Fibroblast of skin of left biceps (primary cell): ENCODE data around the gene RPN1.

Experiments
- DNase-seq, 2 experiments: peaks; one replicate each; pipeline ENCODE4 v3.0.0-alpha.2; 2013; ENCODE audit warnings: low read depth in 2 of 2

The RPN1 gene

DNA sequence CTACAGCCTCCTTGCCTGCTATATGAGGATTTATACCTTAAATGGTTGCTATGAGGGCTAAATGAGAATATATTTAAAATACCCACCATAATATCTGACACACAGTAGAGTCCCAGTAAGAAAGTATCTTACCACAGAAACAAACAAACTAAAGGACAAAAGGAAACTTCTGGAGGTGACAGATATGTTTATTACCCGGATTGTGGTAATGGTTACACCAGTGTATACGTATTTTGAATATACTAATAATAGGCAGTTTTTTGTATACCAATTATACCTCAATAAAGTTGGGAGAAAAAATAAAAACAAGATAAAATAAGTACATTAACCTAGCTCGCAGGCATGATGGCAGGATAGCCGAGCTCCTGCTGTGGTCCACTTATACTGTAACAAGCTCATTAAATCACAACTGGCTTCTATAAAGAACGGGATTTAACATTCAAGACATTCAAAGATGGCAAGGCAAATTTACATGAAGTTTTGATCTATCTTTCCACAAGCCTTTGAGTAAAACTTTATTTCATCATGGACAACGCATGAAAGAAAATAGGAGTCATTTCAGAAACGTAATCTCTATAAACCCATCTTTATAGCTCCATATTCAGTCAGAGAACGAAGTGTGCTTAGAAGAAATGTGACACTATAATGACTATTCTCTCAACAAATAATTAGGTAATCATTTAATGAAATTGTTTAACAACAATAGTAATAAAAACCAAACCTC lies 1.5 kb downstream of the RPN1 start:
- DNase-seq, result no peak

DNA sequence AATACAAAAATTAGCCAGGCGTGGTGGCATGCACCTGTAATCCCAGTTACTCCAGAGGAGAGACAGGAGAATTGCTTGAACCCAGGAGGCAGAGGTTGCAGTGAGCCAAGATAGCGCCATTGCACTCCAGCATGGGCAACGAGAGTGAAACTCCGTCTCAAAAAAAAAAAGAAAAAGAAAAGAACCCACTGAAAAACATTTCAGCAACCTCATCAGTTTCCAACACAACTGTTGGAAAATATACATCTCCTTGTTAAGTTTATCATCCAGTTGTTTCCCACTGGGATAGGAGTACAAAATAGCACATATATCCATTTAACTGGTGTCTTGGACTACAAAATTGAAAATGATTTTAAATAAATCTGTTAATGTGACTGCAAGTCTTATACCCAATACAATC lies 2.2 kb downstream of the RPN1 start:
- no peak for DNase-seq

DNA sequence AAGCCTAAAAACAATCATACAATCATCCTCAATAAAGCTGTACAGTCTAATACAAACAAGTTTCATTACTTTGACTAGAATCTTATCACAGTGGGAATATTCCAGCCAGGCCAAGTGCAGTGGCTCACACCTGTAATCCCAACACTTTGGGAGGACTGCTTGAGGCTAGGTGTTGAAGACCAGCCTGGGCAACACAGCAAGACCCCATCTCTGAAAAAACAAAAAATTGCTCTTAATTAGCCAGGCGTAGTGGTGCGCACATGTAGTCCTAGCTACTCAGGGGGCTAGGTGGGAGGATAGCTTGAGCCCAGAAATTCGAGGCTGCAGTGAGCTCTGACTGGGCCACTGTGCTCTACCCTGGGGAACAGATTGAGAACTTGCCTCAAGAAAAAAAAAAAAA lies 3.3 kb downstream of the RPN1 start:
- no peak for DNase-seq

DNA sequence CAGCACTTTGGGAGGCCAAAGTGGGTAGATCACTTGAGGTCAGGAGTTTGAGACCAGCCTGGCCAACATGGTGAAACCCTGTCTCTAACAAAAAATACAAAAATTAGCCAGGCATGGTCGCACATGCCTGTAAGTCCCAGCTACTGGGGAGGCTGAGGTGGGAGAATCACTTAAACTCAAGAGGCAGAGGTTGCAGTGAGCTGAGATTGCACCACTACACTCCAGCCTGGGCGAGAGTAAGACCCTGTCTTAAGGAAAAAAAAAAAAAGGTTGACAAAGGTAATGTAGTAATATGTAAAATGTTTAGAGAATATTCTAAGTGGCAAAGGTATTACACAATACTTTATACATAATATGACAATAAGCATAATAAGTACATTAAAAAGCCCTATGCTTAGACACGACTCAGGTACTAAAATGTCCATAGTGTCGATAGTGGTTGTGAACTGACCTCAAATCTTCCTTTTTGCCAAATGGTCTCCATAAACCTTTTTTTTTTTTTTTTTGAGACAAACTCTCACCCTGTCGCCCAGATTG lies 16.5 kb downstream of the RPN1 start:
- no peak for DNase-seq

DNA sequence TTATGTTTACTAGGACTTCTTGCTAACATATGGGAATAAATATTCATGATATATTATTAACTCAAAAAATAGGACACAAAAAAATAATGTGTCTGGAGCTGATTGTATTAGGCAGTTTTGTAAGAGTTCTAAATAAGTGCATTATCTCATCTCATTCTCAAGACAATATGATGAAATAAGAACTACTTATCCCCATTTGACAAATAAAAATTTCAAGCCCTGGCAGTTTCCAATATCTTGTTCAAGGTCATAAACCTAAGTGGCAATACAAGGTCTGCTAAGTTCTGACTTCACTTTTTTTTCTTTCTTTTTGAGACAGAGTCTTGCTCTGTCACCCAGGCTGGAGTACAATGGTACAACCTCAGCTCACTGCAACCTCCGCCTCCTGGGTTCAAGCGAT lies 18.3 kb downstream of the RPN1 start:
- DNase-seq, result no peak

DNA sequence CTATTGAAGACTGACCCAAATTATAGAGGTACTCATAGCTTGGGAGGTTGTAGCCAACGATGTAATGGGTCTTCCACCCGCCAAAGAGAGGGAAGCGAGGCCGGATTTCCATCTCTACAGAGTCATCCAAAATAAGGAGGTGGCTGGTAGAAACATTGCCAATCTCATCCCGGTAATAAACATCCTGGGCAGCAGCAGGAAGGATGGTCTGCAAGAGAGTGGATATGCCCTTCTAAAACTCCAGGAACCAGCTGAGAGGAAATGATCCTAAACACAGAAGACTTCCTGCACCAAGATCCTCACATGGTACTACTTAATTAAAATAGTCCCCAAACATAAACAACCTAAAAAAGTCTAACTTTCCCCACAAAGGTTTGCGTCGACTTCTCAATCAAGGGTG lies 20.7 kb downstream of the RPN1 start:
- DNase-seq, result no peak

DNA sequence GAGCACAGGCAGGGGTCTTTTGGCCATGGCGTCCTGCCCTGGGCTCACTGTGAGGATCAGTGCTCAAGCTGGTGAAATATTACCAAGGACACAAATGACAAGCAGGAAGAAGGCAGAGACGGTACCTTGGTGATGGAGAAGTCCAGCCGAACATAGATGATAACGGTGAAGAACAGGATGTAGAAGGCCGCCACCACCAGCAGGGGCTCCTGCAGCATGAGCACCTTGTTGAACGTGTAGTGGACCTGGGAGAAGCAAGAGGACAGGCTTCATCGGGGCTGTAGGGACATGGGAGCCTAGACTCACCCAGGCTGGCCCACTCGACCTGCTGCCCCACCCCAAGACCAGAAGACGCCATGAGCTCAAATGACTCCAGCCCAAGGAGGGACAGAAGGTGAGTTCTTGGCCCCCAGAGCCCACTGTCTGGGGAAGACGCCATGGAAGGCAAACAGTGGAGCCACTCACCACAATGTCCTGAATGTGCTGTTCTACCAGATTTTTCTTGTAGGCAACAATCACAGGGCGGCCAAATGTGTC lies 25.1 kb downstream of the RPN1 start:
- DNase-seq, result no peak

DNA sequence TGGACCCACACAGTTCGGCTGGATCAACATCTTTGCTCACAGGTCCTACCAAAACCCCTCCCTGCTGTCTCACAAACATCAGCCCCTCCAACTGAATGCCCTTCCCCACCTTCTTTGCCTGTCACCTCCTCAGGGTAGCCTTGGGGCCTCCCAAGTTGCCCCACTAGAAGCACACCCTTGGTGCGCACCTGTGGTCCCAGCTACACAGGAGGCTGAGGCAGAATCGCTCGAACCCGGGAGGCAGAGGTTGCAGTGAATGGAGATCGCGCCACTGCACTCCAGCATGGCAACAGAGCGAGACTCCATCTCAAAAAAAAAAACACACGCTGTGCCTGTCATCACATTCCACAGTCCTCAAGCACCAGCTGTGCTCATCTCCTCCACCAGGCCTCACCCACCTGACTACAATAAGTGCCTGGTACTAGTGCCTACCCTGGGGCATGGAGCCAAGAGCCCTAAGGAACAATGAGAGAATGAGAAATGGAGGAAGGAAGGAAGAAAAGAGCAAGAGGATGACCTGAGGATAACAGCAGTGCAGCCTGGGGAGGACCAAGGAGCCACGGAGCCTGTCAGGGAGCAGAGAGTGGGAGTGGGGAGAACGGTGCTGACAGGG lies 26.0 kb downstream of the RPN1 start:
- no peak for DNase-seq

DNA sequence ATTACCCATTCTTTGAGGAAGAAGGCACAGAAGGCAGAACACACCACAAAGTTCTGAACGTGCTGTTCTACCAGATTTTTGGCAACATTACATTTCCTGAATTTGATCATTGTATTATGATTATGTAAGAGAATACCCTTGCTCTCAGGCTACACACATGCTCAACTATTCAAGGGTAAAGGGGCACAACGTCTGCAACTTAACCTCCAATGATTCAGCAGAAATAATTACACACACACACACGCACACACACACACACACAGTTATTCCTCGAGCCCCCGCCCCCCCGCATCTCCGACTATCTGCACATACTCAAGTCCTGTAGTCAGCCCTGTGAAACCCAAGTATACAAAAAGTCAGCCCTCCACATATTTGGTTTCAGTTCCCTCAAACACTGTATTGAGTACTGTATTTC lies 26.8 kb downstream of the RPN1 start:
- no peak for DNase-seq

DNA sequence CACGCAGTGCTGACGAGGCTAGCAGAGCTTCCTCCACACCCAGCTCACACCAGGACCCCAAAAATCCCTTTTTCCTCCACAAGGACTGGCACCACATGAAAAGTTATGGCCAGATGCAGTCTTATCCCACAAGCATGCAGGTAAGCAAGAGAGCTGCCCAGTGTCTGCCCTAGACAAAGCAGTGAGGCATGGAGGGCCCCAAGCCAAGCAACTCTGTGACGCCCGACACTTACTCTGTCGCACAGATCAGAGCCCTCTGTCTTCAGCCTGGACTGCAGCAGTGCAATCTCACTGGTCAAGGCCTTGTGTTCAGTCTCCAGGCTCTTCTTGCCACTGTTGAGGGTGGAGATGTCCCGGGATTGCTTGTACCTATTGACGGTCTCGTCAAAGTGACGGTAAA lies 28.7 kb downstream of the RPN1 start:
- DNase-seq, result no peak

DNA sequence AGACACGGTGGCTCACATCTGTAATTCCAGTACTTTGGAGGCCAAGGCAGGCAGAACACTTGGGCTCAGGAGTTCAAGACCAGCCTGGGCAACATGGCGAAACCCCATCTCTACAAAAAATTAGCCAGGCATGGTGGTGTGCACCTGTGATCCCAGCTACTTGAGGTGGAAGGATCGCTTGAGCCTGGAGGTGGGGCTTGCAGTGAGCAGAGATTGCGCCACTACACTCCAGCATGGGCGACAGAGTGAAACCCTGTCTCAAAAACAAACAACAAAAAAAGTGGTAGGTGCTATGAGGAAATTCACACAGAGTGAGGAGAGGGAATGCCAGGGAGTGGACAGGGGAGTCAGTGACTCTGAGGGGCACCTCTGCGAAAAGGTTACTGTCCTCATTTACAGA lies 29.4 kb downstream of the RPN1 start:
- DNase-seq, result no peak

DNA sequence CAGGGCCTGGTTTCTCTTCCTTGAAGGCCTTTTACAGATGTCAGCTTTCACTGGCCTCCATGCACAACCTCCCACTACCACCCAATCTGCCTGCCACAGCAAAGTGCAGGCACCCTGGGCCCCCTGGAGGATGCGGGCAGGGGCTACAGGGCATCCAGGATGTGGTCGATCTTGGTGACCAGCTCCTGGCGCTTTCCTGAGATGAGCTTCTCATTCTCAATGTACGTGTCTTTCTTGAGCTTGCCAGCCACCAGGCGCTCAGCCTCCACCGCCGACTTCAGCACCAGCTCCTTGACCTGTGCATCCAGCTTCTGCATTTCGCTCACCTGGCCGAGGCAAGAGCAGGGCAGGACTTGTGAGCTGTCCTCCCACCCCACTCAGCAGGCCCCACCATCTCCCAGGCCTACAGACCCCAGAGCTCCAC lies 30.3 kb downstream of the RPN1 start:
- no peak for DNase-seq

DNA sequence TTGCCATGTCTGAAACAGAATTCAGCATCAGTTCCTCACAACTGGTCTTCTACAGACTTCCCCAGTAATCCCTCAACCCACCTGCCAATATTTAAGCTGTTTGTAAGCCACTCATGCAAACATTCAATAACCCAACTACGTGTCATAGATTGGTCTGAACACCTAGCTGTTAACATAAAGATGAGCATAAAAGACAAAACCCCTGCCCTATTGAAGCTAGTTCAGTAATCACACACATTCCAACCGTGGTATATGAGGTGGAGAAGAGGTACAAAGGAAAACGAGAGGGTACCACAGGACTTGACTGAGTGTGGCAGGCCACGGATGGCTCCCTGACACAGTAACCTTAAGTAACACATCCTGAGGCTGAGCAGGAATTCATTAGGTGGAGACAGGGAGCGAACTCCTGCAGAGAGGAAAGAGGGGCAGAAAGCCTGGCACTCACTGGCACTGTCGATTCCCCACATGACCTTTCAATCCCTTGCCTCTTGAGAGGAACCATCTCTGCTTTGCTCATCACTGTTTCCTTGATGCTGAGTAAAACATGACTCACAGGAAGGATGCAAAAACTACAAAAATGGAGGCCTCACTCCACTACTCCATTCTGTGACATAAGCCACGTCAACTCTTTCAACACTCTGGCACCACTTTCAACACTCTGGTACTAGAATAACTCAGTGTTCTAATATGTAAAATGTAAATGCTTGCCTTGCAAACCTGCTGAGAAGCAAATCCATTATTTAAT lies 31.3 kb downstream of the RPN1 start:
- peak; percentile 24 to 33 for DNase-seq

DNA sequence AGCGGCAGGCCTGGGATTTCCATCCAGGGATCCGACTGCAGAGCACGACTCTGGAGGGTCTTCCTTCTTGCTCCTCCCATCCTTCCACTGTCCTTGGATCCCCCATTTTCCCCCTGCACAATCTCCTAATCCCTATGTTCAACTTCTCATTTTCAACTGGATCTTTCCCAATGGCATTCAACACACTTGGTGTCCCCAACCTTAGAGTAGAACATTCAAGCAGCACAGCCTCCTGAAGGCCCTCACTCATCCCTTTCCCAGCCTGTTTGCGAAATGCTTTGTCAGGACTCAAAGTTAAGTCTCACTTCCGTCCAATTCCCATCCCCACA lies 32.3 kb downstream of the RPN1 start:
- DNase-seq, result no peak

DNA sequence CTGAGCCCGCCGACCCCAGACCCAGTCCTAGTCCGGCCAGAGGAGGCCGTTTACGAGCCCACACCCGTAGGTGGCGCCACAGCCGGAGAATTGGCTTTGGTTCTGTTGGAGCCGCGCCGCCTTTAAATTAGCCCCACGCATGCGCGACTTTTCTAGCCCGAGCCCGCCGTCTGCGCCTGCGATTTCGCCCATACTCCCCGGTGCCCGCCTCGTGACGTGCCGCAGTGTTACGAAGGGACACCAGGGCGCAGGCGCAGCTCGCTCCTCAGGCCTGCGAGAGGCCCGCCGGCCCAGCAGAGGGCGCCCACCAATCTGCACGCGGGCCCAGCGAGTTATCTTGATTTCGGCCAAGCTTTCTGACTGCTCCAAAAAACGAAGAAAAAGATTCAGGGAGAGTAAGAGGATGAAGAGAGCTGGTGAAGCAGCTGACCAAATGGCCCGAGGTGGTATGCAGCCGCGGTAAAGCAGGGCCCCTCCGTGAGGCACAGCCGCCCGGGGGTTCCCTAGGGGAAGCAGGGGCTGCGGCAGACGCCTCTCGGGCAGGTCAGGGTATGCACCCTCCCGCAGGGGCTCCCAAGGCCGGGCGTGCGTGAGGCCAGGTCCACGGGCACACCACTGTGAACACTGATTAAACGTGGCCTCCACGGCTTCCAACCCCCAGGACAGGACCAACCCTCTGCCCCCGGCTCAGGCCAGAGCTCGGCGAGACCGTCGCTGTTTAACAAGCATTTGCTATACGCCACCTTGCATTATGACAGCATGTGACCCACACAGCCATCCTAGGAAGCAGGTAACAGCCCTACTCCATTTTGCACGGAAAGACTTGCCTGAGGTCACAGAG lies 32.8 kb downstream of the RPN1 start:
- peak; percentile 87 to 88 for DNase-seq

DNA sequence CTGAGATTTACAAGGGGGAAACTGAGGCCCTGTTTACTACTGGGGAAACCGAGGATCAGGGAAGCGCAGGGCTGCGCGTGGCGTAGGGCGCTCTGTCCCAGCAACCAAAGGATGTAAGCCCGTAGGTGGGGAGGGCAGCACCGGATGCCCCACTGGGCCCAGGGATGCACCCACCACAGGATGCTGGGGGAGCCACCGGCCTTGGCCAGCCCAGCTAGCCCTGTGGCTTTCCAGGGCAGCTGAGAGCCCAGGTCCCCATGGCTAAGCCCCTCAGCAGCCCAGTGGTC lies 33.4 kb downstream of the RPN1 start:
- DNase-seq, result no peak

DNA sequence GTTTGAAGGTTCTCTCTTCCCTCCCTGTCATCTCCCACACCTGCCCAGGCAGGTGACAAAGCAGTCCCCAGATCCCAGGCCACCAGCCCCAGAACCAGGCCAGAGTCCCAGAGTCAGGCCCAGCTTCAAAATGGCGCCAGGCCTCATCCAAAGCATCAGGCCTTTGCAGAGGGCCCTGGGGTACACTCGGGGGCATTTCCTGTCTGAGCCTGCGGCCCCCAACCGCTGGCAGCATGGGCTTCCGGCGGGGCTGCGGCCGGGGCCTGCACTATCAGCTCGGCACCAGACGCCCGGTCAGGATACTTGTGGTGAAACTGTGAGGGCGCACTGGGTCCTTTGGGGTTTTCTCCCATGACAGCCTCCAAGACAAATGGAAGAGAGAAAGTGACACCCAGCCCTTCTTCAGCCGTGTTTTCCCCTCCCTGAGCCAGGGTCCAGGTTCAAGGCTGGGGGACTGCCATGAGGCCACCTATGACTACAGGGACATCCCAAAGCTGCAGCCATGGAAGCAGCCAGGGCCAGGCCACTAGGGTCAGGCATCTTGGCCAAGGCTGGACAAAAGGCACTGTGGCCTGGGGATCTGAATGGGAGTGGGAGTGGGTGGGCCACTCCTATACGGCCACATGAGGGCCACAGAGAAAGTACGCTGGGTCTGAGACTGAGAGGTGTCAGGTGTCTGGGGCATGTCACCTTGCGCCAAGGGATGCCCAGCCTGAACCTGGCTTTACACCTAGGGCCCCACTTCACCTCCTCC lies 33.9 kb downstream of the RPN1 start:
- DNase-seq, result no peak

DNA sequence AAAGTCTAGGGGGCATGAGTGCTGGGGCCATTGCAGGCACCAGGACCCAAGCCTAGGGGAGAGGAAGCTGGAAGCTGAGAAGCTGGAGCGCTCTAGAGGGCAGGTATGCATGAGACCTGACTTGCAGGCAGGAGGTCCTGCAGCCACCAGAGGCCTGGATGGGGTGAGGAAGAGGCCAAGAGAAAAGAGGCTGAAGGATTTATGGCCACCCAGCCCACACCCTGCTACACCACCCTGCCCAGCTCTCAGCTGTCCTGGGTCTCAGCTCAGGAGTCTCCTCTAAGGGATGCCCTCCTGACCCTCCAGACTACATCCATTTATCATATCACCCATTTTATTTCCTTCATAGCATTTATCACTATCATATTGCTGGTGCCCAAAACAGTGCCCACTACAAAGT lies 36.5 kb downstream of the RPN1 start:
- no peak for DNase-seq

DNA sequence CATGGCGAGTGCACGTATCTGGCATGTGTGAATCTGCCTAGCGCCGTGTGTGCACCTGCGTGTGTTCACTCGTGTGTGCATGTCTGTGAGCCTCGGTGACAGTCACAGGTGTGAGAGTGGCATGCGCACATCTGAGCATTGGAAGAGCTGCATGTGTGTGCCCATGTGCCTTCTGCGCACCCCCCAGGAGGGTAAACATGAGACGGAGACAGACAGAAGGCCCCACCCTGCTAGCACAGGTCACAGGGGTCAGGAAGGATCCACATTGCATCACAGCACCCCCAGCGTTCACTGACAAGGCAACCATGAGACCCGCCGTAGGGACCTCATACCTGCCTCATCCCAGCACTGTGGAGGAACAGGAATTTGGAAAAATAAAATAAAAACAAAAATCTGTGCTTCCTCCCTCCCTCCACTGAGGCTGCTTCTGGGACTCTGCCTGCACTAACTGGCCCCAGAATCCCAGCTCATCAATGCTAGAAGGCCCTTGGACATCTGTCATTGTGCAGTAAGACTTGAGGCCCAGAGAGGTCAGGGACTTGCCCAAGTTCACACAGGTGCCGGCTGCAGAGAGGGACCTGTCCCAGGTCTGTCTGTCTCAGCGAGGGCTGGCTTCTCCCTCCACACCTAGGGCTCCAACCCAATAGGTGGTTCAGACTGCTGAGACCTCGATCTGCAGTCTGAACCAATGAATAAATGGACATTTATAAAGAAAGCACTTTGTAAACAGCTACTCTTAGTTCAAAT lies 37.4 kb downstream of the RPN1 start:
- DNase-seq, result no peak

DNA sequence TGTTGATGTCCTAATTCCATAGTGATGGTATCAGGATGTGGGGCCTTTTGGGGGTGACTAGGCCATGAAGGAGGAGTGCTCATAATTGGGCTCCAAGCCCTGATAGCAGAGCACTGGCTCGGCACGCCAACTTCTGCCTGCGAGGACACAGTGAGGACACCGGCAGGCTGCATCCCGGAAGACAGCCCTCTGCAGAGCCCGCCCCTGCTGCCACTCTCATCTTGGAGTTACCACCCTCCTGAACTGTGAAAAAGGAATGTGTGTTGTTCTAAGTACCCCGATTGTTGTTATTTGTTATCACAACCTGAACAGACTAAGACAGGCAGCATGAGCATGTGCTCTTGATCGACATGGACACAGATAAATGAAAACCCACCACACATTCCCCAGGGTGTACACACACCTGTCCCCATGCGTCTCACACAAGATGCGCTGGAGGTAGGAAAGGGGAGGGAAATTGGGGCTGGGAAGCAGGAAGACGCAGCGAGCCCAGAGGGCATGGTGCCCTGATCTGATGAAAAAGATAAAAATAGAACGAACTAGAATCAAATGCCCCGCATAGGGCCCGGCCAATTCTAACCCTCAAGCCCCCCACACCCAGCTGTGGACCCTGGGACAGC lies 40.1 kb downstream of the RPN1 start:
- DNase-seq, result no peak
